ENCODE data around the gene SNTG2.

Gene SNTG2

DNA sequence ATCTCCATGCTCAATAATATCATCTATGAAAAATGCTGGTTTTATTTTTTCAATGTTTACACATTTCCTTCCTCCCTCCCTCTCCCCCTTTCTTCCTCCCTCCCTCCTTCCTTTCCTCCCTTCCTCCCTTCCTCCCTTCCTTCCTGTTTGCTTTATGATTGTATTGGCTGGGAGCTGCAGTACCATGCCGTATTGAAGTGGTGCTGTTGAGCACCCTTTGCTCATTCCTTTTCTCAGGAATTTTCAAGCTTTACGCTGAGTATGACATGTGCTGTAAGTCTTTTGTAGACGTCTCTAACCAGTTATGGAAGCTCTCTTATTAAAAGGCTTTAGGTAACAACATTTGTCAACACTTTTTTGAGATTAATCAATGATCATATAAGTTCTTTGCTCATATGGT, 100.4 kb downstream of the SNTG2 start:
- TF ChIP-seq, protein P1, sequence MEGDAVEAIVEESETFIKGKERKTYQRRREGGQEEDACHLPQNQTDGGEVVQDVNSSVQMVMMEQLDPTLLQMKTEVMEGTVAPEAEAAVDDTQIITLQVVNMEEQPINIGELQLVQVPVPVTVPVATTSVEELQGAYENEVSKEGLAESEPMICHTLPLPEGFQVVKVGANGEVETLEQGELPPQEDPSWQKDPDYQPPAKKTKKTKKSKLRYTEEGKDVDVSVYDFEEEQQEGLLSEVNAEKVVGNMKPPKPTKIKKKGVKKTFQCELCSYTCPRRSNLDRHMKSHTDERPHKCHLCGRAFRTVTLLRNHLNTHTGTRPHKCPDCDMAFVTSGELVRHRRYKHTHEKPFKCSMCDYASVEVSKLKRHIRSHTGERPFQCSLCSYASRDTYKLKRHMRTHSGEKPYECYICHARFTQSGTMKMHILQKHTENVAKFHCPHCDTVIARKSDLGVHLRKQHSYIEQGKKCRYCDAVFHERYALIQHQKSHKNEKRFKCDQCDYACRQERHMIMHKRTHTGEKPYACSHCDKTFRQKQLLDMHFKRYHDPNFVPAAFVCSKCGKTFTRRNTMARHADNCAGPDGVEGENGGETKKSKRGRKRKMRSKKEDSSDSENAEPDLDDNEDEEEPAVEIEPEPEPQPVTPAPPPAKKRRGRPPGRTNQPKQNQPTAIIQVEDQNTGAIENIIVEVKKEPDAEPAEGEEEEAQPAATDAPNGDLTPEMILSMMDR (IDR thresholded peaks at IDR 0.05; ENCODE audit: low read depth, low read length), result no peak
- DNase-seq (ENCODE audit: extremely low read depth, low read depth), result no peak

DNA sequence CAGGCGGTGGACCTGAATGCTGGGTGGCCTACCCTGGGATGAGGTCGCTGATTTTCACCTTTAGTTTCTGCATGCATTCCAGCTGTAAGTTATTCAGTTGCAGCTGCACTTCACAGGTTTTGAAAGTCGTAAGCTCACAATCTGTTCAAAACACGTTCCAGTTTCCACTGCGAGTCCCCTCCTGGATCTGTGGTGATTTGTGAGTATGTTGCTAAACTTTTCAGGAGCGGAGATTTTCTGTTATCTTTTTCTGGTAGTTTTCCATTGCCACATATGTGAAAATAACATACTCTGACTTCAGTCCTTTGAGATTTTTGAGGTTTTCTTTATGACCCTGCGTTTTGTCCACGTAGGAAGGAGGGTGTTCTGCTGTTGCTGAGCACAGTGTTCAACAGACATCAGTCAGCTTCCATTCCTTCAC, 102.1 kb downstream of the SNTG2 start:
- DNase-seq (ENCODE audit: extremely low read depth, low read depth), result no peak
- TF ChIP-seq, protein P1 (IDR thresholded peaks at IDR 0.05; ENCODE audit: low read depth, low read length), result no peak

DNA sequence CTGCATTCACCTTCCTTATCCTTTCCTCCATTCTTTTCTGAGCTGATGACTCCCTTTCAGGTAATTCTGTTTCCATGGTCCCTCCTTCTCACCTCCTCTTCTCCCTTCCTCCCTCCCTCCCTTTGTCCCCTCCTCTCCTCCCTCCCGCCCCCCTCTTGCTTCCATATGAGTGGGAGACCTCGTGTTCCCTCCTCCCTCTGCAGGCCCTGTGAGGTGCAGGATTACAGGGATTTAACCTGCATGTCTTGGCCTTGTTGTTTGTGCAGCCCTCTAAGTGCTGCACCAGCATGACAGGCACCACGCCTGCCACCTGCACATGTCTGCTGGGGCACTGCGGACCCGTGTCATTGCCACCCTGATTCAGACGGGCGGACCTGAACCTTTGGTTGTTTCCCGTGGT, 103.1 kb downstream of the SNTG2 start:
- TF ChIP-seq, protein P1 (IDR thresholded peaks at IDR 0.05; ENCODE audit: low read depth, low read length), result no peak
- no peak for DNase-seq (ENCODE audit: extremely low read depth, low read depth)

DNA sequence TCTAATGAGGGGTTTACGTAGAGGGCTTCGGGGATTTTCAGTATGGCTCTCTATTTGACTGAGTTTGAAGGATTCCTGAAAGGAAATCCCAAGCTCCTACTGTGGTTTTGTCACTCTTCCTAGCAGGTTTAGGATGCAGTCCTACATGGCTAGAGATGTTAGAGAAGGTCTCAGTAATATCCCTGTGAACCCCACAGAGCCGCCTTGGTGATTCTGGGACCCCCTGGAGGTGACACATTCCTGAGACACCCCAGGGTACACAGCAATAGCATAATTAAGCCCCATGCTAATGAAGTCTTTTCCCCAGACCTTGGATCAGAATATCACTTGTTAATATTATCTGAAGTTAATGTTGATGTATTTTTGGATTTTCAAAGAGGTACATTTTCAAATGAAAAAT, 103.8 kb downstream of the SNTG2 start:
- TF ChIP-seq, protein P1 (IDR thresholded peaks at IDR 0.05; ENCODE audit: low read depth, low read length), result no peak
- no peak for DNase-seq (ENCODE audit: extremely low read depth, low read depth)

DNA sequence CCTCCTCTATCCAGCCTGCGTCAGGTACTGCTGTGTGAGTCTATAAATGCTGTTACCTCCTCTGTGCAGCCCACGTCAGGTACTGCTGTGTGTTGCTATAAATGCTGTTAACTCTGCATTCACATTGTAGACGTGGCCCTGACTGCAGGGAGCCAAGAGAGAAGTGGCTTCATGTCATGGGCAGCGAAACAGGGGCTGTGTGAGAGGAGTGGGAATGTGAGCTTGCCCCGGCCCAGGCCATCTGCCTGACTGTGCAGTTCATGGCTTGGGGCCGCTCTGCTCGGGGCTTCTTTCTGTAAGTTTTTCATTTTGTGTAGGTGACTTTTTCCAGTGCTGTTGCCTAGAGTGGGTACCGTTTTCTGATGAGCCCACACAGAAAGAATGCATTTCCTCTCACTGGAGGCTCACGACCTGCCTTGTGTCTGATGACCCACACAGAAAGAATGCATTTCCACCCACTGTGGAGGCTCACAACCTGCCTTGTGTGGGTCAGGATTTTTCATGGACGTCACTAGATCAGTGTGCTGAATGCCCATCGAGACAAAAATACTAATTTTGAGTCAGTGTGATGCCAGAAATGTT, 104.5 kb downstream of the SNTG2 start:
- peak; percentile 27 for DNase-seq (ENCODE audit: extremely low read depth, low read depth)
- TF ChIP-seq, protein P1 (IDR thresholded peaks at IDR 0.05; ENCODE audit: low read depth, low read length), result no peak

DNA sequence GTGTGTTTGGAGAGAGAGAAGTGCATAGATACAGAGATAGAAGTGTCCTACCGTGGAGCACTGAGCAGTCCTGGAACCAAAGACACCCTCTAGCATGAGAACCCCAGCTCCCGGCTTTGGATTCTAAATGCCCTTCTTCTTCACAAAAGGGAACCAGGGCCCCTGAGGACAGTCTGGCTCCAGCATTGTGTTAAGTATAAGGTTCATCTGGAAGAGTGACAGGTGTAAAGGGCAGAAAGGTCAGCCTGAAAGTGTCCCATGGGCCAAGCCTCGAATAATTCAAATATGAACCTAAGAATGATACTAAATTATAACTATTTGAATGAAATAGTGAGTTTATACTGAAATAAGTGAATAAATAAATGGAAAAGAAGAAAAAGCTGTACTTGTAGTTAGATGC, 109.7 kb downstream of the SNTG2 start:
- TF ChIP-seq, protein P1 (IDR thresholded peaks at IDR 0.05; ENCODE audit: low read depth, low read length), result no peak
- DNase-seq (ENCODE audit: extremely low read depth, low read depth), result no peak

DNA sequence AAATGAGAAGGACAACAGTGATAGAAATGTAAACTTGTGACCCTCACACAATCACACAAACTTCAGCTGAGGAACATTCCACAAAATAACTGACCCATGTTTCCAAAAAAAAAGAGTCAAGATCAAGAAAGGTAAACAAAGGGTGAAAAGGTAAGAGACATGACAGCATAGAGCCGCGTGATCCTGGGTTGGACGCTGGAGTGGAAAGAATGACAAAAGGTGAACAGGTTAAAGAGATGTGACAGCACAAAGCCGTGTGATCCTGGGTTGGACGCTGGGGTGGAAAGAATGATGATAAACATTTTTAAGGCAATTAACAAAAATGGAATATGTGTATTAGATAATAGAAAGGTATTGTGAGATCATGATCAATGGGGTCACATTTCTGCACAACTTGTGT, 110.3 kb downstream of the SNTG2 start:
- no peak for DNase-seq (ENCODE audit: extremely low read depth, low read depth)
- TF ChIP-seq, protein P1 (IDR thresholded peaks at IDR 0.05; ENCODE audit: low read depth, low read length), result no peak
